Right atrium auricular region (tissue), 2 donors: Measurements from ENCODE around the gene PARP15. TPM values are rescaled to one million over a fixed set of nuclear protein-coding genes. Genes with fewer than 3 reads are reported as not detected.
"Not testable (repeated sequence)": the region's sequence is repeated elsewhere in the genome, so short reads cannot be mapped to it uniquely, and the experiment has no call there.

ENCODE experiments used
- DNase-seq: peaks from one replicate; pipeline ENCODE4 v3.0.0-alpha.2; 2019; ENCODE audit warnings: low spot score
- H3K27ac ChIP-seq, 2 donors: fragments of 200-600 bp; sonication (generic); 1 replicate in 1 of 2; 2 replicates in 1 of 2; pipeline ENCODE4 v1.5.1; 2016 to 2019
- H3K27me3 ChIP-seq, 2 donors: fragments of 200-600 bp; sonication (generic); one replicate each; pipeline versions ENCODE4 v1.5.1 to v1.6.0; 2017 to 2019
- H3K36me3 ChIP-seq: fragments of 200-600 bp; sonication (generic); one replicate; pipeline ENCODE4 v1.5.1; 2016
- H3K4me1 ChIP-seq, 2 donors: fragments of 200-600 bp; sonication (generic); one replicate each; pipeline versions ENCODE4 v1.5.1 to v1.6.0; 2017 to 2019
- H3K4me3 ChIP-seq, 2 donors: fragments of 200-600 bp; sonication (generic); 1 replicate in 1 of 2; 2 replicates in 1 of 2; pipeline ENCODE4 v1.5.1; 2017 to 2019; ENCODE audit warnings: mild to moderate bottlenecking in 1 of 2, moderate library complexity in 1 of 2
- H3K9me3 ChIP-seq, 2 donors: fragments of 200-600 bp; sonication (generic); one replicate each; pipeline ENCODE4 v1.5.1; 2019
- CTCF ChIP-seq, 2 donors: fragments of 200-600 bp; sonication (generic); IDR thresholded peaks; one replicate each; pipeline ENCODE4 v1.5.1; 2019; ENCODE audit warnings: antibody characterized with exemption in 2 of 2
- total RNA-seq, 2 donors: library from RNA; depleted of rRNA; stranded (reverse); fragments of >200 nt; gene quantifications; one replicate each; pipeline ENCODE4 v1.1.0, GENCODE V29; 2016

PARP15 gene
- total RNA-seq, 2 donors from 2014 or later: 1.1 to 1.7 TPM

- H3K27me3 ChIP-seq: no peaks in the 10 kb centered on the region
- H3K27ac ChIP-seq: peak within 1 kb of the TSS; percentile 93
- peak in 1 of 2 donors; percentile 29 for TF ChIP-seq CTCF (IDR thresholded peaks at IDR 0.05)
- H3K36me3 ChIP-seq: no peaks in the 10 kb centered on the region
- H3K4me3 ChIP-seq: peak within 1 kb of the TSS; percentile 86 to 93
- H3K9me3 ChIP-seq: no peaks in the 10 kb centered on the region
- peaks cover 0 to 26% of the 10 kb centered on the region in 2 donors for H3K4me1 ChIP-seq
- DNase-seq: peak; percentile 73
Measured at GRCh38 chr3:122680475-122681283, 103.2 kb downstream of the PARP15 start, which contains the start of gene PARP14. Gene PARP14, plus strand, starts transcription at chr3:122680839. Its CDS starts 45 bp downstream, at chr3:122680884.

GRCh38 chr3:122681284-122681973 is 104.0 kb downstream of the PARP15 start:
- H3K27ac ChIP-seq: peak overlapping the region; percentile 93
- peak overlapping the region; percentile 86 to 93 for H3K4me3 ChIP-seq
- H3K36me3 ChIP-seq: no peaks in the 10 kb centered on the region
- H3K27me3 ChIP-seq: no peaks in the 10 kb centered on the region
- H3K4me1 ChIP-seq: peaks cover 0 to 26% of the 10 kb centered on the region in 2 donors
- DNase-seq: no peak
- no peaks in the 10 kb centered on the region for H3K9me3 ChIP-seq
- TF ChIP-seq CTCF (IDR thresholded peaks at IDR 0.05): no peak

DNA sequence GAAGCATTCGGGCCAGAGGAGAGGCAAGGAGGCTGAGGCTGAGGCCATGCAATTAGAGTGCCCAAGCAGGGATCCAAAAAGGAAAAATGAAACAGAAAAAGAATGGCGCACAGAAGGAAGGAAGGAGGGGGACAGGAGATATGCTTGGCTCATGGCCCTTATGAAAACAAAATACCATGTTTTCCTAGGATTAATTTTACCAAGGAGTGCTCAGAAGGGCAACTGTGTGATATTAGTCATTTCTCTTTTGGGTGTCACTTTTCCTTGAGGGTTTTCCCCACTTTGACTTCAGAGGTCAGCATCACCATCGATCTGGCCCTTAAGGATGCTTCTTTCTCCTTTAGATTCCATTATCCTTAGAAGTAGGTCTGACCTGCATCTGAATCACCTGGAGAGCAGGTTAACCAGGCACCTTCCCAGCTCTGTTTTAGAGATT is 104.5 kb downstream of the PARP15 start:
- no peak for TF ChIP-seq CTCF (IDR thresholded peaks at IDR 0.05)
- Histone ChIP-seq H3K4me1 (peaks cover 0 to 26% of the 10 kb centered on the region in 2 donors), H3K27ac (peak overlapping the region; percentile 93)

DNA sequence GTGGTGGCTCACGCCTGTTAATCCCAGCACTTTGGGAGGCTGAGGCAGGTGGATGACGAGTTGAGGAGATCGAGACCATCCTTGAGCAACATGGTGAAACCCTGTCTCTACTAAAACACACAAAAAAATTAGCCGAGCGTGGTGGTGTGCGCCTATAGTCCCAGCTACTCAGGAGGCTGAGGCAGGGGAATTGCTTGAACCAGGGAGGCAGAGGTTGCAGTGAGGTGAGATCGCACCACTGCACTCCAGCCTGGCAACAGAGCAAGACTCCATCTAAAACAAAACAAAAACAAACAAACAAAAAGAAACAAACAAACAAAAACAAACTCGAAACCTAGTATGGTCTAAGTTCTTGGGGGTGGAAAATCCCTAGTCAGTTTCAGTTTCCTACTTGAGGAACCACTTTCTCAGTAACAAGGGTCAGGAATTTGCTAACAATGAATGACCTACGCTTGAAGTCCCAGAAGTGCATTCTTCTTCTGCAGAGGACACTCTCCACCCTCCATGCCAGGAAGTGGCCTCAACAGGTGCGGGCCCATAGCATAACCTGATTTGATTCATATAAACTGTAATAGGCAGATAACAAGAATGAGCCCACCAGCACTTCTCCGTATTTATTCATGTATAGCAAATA is 105.4 kb downstream of the PARP15 start:
- not testable (repeated sequence) for DNase-seq, H3K27me3 ChIP-seq, H3K9me3 ChIP-seq, H3K4me3 ChIP-seq, H3K36me3 ChIP-seq
- Histone ChIP-seq H3K27ac (peak overlapping the region; percentile 93), H3K4me1 (peaks cover 0 to 26% of the 10 kb centered on the region in 2 donors)

More for the DNA sequence above, 104.5 kb downstream of the PARP15 start:
- no peaks in the 10 kb centered on the region for H3K9me3 ChIP-seq
- peaks cover 3% of the 10 kb centered on the region for H3K36me3 ChIP-seq
- no peaks in the 10 kb centered on the region for H3K27me3 ChIP-seq
- DNase-seq: no peak
- H3K4me3 ChIP-seq: peak overlapping the region; percentile 86 to 93

GRCh38 chr3:122687298-122687697 is 109.8 kb downstream of the PARP15 start:
- DNase-seq: no peak
- Histone ChIP-seq H3K4me1 (peaks cover 0 to 6% of the 10 kb centered on the region in 2 donors), H3K9me3 (no peaks in the 10 kb centered on the region), H3K27ac (no peak overlapping the region), H3K27me3 (no peaks in the 10 kb centered on the region), H3K4me3 (no peak overlapping the region), H3K36me3 (peaks cover 17% of the 10 kb centered on the region)
- no peak for TF ChIP-seq CTCF (IDR thresholded peaks at IDR 0.05)

Other genes with a start within 250 kb of the PARP15 start
- gene MIX23, start 194.4 kb upstream of the PARP15 start, total RNA-seq: 10 to 100 TPM; 15.5 to 19.5 TPM
- 10 to 100 TPM; 55.3 to 88.4 TPM for gene FAM162A, start 193.5 kb upstream of the PARP15 start, total RNA-seq
- gene WDR5B, start 161.6 kb upstream of the PARP15 start, total RNA-seq: 1 to 10 TPM; 1.6 to 2.7 TPM
- gene KPNA1, start 62.7 kb upstream of the PARP15 start, total RNA-seq: 10 to 100 TPM; 33.3 to 40.0 TPM
- 10 to 100 TPM in 1 of 2 donors, 1 to 10 TPM in 1; 9.2 to 14.5 TPM for gene PARP9, start 13.3 kb upstream of the PARP15 start, total RNA-seq
- 10 to 100 TPM in 1 of 2 donors, 1 to 10 TPM in 1; 8.6 to 12.1 TPM for gene DTX3L, start 13.3 kb upstream of the PARP15 start, total RNA-seq
- 10 to 100 TPM in 1 of 2 donors, 1 to 10 TPM in 1; 9.5 to 13.5 TPM for gene PARP14, start 103.2 kb downstream of the PARP15 start, total RNA-seq
- gene HSPBAP1, start 216.2 kb downstream of the PARP15 start, total RNA-seq: 1 to 10 TPM; 3.0 to 4.0 TPM
- gene SLC49A4, start 217.4 kb downstream of the PARP15 start, total RNA-seq: 10 to 100 TPM; 22.9 to 25.7 TPM